Right hindlimb (tissue), 1 donor: ENCODE measurements around the gene ALG9.

Experiments
- DNase-seq: peaks from one replicate; pipeline ENCODE4 v3.0.0-alpha.2; 2018

ALG9 gene

GRCh38 chr11:111879637-111879960 is 8.2 kb upstream of the ALG9 start:
- DNase-seq = no peak

- peak; percentile 98 for DNase-seq
Measured at GRCh38 chr11:111878849-111879636, 7.7 kb upstream of the ALG9 start, which contains the start of the genes CFAP68 and FDXACB1. CFAP68 (plus strand) TSS chr11:111879541; CDS start chr11:111879561, 20 bp downstream. FDXACB1 (minus strand) TSS chr11:111879165; CDS start chr11:111879132, 33 bp downstream.

GRCh38 chr11:111878385-111878848 is 7.0 kb upstream of the ALG9 start:
- no peak for DNase-seq

- no peak for DNase-seq
Measured at GRCh38 chr11:111871693-111872161, 346 bp upstream of the ALG9 start.

GRCh38 chr11:111870522-111870885 is 877 bp downstream of the ALG9 start:
- no peak for DNase-seq

- no peak for DNase-seq
Measured at GRCh38 chr11:111870113-111870512, 1.3 kb downstream of the ALG9 start.

GRCh38 chr11:111860257-111860656 is 11.1 kb downstream of the ALG9 start:
- no peak for DNase-seq

GRCh38 chr11:111855506-111855905 is 15.9 kb downstream of the ALG9 start:
- DNase-seq = no peak

- no peak for DNase-seq
Measured at GRCh38 chr11:111852103-111852502, 19.3 kb downstream of the ALG9 start.

- no peak for DNase-seq
Measured at GRCh38 chr11:111851636-111852035, 19.7 kb downstream of the ALG9 start.

GRCh38 chr11:111851067-111851466 is 20.3 kb downstream of the ALG9 start:
- DNase-seq = no peak

GRCh38 chr11:111849631-111850030 is 21.8 kb downstream of the ALG9 start:
- DNase-seq = no peak

- DNase-seq = no peak
Measured at GRCh38 chr11:111846636-111847035, 24.7 kb downstream of the ALG9 start.

- DNase-seq = no peak
Measured at GRCh38 chr11:111846063-111846462, 25.3 kb downstream of the ALG9 start.

GRCh38 chr11:111845276-111846028 is 25.9 kb downstream of the ALG9 start:
- no peak for DNase-seq

GRCh38 chr11:111843661-111844060 is 27.7 kb downstream of the ALG9 start:
- no peak for DNase-seq

GRCh38 chr11:111841370-111842053 is 29.9 kb downstream of the ALG9 start:
- peak; percentile 84 for DNase-seq

- DNase-seq = no peak
Measured at GRCh38 chr11:111840143-111840542, 31.2 kb downstream of the ALG9 start.

GRCh38 chr11:111838054-111838453 is 33.3 kb downstream of the ALG9 start:
- DNase-seq = no peak

- no peak for DNase-seq
Measured at GRCh38 chr11:111837366-111837891, 34.0 kb downstream of the ALG9 start.

GRCh38 chr11:111836721-111837120 is 34.7 kb downstream of the ALG9 start:
- no peak for DNase-seq

- DNase-seq = no peak
Measured at GRCh38 chr11:111836162-111836561, 35.2 kb downstream of the ALG9 start.

- DNase-seq = no peak
Measured at GRCh38 chr11:111835665-111836064, 35.7 kb downstream of the ALG9 start.
